Skeletal muscle satellite cell (primary cell): ENCODE data around the gene DIPK1B.

Source experiments
- H3K27me3 ChIP-seq: 2 replicates; pipeline ENCODE4 v1.7.0; 2013; ENCODE audit warnings: low read length; ENCODE audit not compliant: control insufficient read depth, insufficient read depth
- H3K36me3 ChIP-seq: 2 replicates; pipeline ENCODE4 v1.7.0; 2013; ENCODE audit warnings: mild to moderate bottlenecking, control low read depth, low read length; ENCODE audit not compliant: insufficient read depth
- H3K4me1 ChIP-seq: 2 replicates; pipeline ENCODE4 v1.7.0; 2013; ENCODE audit warnings: low read length; ENCODE audit not compliant: control insufficient read depth, insufficient read depth
- H3K4me2 ChIP-seq: 2 replicates; pipeline ENCODE4 v1.7.0; 2013; ENCODE audit warnings: mild to moderate bottlenecking, low read length
- H3K4me3 ChIP-seq: 2 replicates; pipeline ENCODE4 v1.7.0; 2013; ENCODE audit warnings: low read length
- H3K9ac ChIP-seq: 2 replicates; pipeline ENCODE4 v1.7.0; 2013; ENCODE audit warnings: mild to moderate bottlenecking, low read depth, low read length, moderate library complexity
- H3K9me3 ChIP-seq: replicated peaks from 2 replicates; pipeline ENCODE4 v1.7.0; 2013; ENCODE audit warnings: mild to moderate bottlenecking, control low read depth, low read length

DIPK1B gene

DNA sequence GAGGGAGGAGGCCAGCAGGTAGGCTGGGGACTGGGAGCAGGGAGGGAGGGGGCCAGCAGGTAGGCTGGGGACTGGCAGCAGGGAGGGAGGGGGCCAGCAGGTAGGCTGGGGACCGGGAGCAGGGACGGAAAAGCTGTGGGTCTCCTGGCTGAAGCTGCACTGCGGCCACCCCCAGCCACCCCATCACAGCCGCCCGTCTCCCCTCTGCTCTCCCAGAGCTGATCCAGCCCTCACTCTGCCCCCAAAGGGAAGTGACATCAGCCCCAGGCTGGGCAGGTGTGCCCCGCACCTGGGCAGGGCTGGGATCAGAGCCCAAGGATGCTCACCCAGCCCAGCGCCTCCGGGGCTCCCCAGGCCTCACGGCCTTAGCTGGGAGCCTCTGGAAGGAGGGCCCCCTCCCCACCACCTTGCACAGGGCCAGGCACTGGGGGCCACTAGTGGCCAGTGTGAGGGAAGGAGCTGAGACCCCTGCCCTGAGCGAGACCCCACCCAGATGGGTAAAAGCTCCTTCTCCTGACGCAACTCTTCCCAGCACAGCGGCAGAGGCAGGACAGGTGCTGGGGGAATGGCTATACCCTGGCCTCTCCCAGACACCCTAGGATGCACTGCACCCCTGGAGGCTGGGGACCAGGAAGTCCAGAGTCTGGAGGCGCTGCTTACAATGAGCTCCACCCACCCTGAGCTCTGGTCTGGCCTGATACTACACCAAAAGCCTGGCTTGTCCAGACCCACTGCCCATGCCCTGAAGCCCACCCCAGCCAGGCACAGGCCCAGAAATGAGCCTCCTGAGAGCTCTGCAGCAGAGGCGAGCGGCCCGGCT lies 36.7 kb upstream of the DIPK1B start:
- H3K4me1 ChIP-seq = no peaks in the 10 kb centered on the region
- no peak overlapping the region for H3K4me2 ChIP-seq
- no peaks in the 10 kb centered on the region for H3K9me3 ChIP-seq
- H3K9ac ChIP-seq = no peak overlapping the region
- H3K27me3 ChIP-seq = no peaks in the 10 kb centered on the region
- no peak overlapping the region for H3K4me3 ChIP-seq
- peaks cover 2% of the 10 kb centered on the region for H3K36me3 ChIP-seq

DNA sequence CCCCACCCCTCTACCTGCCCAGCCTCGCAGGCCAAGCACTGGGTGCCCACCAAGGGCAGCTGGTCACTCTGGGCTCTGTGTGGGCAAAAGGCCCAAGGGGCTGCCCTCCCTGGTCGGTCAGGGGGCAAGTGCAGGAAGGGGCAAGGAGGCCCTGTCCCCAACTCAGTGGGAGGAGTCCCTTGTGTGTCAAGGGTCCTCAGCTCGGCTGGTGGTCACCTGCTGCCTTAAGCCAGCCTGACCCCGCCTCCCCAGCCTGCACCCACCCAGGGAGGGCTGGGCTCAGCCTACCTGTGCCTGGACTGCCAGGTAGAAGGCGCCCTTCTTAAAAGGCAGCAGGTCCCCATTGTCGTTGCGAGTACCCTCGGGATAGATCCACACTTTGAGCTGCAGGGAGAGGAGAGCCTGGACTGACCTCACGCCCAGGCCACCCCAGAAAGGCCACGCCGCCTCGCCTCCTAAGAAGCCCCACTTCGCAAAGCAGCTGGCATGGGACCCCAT lies 36.0 kb upstream of the DIPK1B start:
- Histone ChIP-seq H3K4me3 (no peak overlapping the region), H3K4me2 (no peak overlapping the region), H3K36me3 (peaks cover 2% of the 10 kb centered on the region), H3K4me1 (no peaks in the 10 kb centered on the region), H3K27me3 (no peaks in the 10 kb centered on the region), H3K9me3 (no peaks in the 10 kb centered on the region), H3K9ac (no peak overlapping the region)

DNA sequence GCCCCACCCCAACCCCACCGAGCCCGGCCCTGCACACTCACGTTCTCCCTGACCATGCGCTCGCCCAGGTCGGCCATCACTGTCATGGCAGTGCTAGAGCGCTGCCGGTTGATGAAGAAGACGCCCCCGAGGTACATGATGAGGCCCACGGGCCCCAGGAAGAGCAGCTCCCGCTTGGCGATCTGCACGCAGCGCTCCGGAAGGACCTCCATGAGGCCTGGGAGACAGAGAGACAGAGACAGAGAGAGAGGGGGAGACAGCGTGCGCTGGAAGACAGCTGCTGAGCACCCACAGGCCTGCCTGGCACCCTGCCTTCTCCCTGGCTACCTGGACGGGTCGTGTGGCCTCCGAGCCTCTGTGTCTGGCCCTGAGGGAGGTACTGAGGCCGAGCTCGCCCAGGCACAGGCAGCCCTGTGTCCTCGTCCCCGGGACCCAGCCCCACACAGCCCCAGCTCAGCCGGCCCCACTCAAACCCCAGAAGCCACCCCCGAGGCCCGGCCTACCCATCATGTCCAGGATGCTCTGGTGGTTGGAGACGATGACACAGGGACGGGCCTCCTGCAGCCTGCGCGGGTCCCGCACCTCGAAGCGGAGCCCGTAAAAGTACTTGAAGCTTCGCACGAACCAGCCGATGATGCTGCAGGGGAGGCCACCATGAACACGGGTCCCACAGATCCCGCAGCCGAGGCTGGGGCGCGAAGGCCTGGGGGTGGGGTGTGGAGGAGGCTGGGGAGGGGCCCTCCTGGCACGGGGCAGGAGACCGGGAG lies 35.3 kb upstream of the DIPK1B start:
- no peak overlapping the region for H3K9ac ChIP-seq
- H3K27me3 ChIP-seq = no peaks in the 10 kb centered on the region
- no peaks in the 10 kb centered on the region for H3K4me1 ChIP-seq
- H3K9me3 ChIP-seq = no peaks in the 10 kb centered on the region
- H3K4me2 ChIP-seq = no peak overlapping the region
- no peak overlapping the region for H3K4me3 ChIP-seq
- peaks cover 2% of the 10 kb centered on the region for H3K36me3 ChIP-seq

- Histone ChIP-seq H3K4me2 (no peak overlapping the region), H3K4me1 (no peaks in the 10 kb centered on the region), H3K36me3 (peaks cover 2% of the 10 kb centered on the region), H3K9me3 (no peaks in the 10 kb centered on the region), H3K4me3 (no peak overlapping the region), H3K9ac (no peak overlapping the region), H3K27me3 (no peaks in the 10 kb centered on the region)
Measured at GRCh38 chr9:136678034-136678433, 34.3 kb upstream of the DIPK1B start.

GRCh38 chr9:136678624-136679023 lies 33.7 kb upstream of the DIPK1B start:
- H3K4me1 ChIP-seq = no peaks in the 10 kb centered on the region
- no peak overlapping the region for H3K9ac ChIP-seq
- H3K27me3 ChIP-seq = no peaks in the 10 kb centered on the region
- peaks cover 2% of the 10 kb centered on the region for H3K36me3 ChIP-seq
- no peak overlapping the region for H3K4me3 ChIP-seq
- no peaks in the 10 kb centered on the region for H3K9me3 ChIP-seq
- no peak overlapping the region for H3K4me2 ChIP-seq

DNA sequence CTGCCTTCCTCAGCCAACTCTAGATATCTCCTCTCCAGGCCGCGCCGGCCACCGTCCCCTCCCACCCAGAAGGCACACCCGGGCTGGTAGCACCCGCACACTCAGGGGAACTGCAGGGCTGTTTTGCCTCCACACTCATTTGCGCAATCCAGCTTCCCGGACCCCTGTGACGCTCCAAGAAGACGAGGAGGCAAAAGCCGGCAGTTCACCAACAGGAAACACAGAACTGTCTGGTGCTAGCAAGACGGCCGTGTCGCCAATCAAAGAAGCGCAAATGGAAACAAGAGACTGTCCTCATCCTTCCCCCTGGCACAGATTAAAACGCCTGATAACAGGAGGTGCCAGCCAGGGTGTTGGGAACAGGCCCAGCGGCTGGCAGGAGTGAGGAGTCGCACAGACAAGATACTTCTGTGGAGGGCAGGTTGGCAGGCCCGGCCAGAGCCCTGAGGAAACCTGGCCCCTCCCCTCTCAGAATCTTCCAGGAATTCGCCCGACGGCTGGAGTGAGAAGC lies 32.9 kb upstream of the DIPK1B start:
- Histone ChIP-seq H3K9ac (no peak overlapping the region), H3K4me1 (no peaks in the 10 kb centered on the region), H3K9me3 (no peaks in the 10 kb centered on the region), H3K4me3 (no peak overlapping the region), H3K4me2 (no peak overlapping the region), H3K36me3 (peaks cover under 1% of the 10 kb centered on the region), H3K27me3 (no peaks in the 10 kb centered on the region)

DNA sequence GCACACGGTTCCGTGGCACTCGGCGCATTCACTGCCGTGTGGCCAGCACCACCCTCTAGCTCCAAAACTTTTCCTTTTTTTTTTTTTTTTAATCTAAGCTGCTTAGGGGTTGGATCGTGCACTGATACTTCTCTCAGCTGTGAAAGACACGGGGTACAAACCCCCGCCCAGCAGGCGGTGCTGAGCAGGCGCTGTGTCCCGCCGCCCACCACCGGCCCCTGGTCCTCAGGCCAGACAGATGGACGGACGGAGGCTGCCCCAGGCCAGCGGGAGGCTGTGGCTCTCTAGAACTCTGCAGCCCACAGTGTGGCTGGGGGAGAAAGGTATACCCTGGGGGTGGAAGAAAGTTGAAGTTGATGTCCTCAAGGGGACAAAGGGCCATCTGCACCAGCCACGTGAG lies 31.3 kb upstream of the DIPK1B start:
- H3K9ac ChIP-seq = no peak overlapping the region
- H3K27me3 ChIP-seq = no peaks in the 10 kb centered on the region
- H3K4me3 ChIP-seq = no peak overlapping the region
- no peak overlapping the region for H3K4me2 ChIP-seq
- H3K4me1 ChIP-seq = peaks cover 11% of the 10 kb centered on the region
- no peaks in the 10 kb centered on the region for H3K9me3 ChIP-seq
- no peaks in the 10 kb centered on the region for H3K36me3 ChIP-seq

DNA sequence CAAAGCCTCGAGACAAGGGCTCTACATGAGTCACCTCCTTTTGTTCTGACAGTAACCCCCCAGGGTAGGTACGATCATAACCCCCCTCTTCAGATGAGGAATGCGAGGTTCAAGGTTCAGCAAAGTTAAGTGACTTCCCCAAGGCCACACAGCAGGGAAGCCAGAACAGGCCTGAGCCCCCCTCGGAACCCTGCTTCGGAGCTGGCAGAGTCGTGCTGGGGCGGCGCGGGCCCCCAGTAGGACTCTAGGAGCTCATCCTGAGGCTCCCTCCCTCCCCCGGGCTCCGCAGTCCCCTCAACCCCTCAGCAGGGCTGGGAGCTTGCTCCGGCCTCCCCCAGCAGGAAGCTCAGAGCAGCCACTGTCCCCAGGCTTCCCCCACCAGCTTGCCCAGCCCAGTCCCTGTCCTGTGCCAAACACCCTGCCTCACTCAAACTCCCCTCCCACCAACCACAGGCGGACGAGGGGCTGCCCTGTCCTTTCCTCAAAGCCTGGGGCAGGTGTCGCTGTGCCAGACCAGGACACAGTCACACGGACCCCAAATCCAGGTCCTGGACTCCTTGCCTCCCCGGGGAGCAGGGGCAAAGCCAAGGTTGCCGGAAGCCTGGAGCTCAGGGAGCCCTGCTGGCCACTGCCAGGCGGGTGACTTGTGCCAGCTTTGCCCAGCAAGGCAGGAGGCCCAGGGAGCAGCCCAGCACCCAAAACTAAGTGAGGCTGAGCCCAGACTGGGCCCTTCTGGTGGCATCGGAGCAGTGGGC lies 30.2 kb upstream of the DIPK1B start:
- Histone ChIP-seq H3K36me3 (no peaks in the 10 kb centered on the region), H3K4me3 (no peak overlapping the region), H3K27me3 (no peaks in the 10 kb centered on the region), H3K9ac (no peak overlapping the region), H3K4me1 (peaks cover 14% of the 10 kb centered on the region), H3K9me3 (no peaks in the 10 kb centered on the region), H3K4me2 (no peak overlapping the region)

DNA sequence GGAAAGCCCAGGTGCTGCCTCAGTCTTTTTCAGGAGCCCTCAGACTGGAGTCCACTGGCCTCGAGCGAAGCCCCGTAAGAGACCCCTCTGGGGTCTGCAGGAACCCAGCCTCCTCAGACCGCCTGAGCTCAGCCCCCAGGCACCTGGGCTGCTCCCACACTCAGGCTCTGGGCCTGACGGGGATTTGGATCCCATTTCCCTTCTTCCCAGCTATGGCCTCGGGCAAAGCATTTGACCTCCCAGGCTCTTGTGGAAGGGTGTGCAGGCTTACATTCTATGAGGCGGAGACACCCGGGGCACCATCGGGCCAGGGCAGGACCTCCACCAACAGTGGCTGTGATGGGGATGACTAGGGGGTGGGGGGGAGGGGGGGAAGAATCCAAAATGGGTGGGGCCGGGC lies 29.7 kb upstream of the DIPK1B start:
- Histone ChIP-seq H3K4me3 (no peak overlapping the region), H3K27me3 (no peaks in the 10 kb centered on the region), H3K36me3 (no peaks in the 10 kb centered on the region), H3K4me1 (peaks cover 14% of the 10 kb centered on the region), H3K9me3 (no peaks in the 10 kb centered on the region), H3K4me2 (no peak overlapping the region), H3K9ac (no peak overlapping the region)

DNA sequence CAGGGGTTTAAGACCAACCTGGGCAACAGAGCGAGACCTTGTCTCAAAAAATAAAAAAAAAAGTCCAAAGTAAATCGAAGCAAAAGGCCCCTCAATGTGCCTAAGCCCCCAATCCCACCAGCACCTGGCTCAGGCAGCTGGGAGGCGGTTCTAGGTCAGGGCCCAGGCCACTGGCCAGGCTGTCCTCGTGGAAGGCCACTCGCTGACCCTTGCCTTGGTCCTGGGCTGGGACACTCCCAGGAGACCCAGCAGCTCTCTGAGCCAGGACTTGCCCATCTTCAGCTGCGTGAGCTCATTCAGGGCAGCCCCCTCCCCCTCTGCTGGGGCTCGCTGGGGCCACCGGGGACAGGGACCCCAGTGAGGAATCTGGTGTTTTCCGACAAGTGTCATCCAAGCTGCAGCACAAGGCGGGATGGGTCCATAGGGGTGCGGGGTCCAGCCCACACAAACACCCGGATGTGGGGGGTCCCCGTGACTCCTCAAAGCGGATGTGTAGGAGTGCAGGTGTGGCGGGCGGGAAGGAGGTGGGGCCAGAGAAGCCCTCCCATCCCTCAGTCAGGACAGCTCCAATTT lies 29.1 kb upstream of the DIPK1B start:
- H3K4me2 ChIP-seq = no peak overlapping the region
- H3K4me1 ChIP-seq = peaks cover 14% of the 10 kb centered on the region
- H3K36me3 ChIP-seq = no peaks in the 10 kb centered on the region
- no peaks in the 10 kb centered on the region for H3K27me3 ChIP-seq
- H3K9me3 ChIP-seq = no peaks in the 10 kb centered on the region
- no peak overlapping the region for H3K9ac ChIP-seq
- no peak overlapping the region for H3K4me3 ChIP-seq

- Histone ChIP-seq H3K36me3 (no peaks in the 10 kb centered on the region), H3K4me3 (no peak overlapping the region)
Measured at GRCh38 chr9:136683755-136684154, 28.6 kb upstream of the DIPK1B start.

More at GRCh38 chr9:136683755-136684154, 28.6 kb upstream of the DIPK1B start:
- H3K4me2 ChIP-seq = no peak overlapping the region
- peaks cover 14% of the 10 kb centered on the region for H3K4me1 ChIP-seq
- H3K9me3 ChIP-seq = no peaks in the 10 kb centered on the region
- H3K27me3 ChIP-seq = no peaks in the 10 kb centered on the region
- H3K9ac ChIP-seq = no peak overlapping the region
